ENCODE measurements around the gene SUSD4.
"Not testable (repeated sequence)": the region's sequence is repeated elsewhere in the genome, so short reads cannot be mapped to it uniquely, and the experiment has no call there.

The SUSD4 gene

DNA sequence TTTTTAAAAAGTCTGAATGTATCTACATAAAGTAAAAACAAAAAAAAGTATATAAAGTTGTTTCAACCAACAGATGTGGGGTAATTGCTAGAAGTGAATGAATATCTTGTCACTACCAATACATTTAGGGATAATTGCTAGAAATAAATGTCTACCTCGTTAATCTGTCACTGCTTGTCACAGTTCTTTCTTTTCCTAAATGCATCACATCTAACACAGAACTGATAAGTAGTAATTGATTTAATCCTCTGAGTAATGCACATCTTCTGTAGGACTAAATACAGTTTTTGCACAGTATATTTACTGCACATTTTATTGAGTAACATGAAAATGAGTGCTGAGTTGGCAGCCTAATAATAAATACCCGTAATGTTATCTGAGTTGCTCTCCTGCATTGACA, 72.2 kb downstream of the SUSD4 start:
- DNase-seq (ENCODE audit: low read depth): no peak

DNA sequence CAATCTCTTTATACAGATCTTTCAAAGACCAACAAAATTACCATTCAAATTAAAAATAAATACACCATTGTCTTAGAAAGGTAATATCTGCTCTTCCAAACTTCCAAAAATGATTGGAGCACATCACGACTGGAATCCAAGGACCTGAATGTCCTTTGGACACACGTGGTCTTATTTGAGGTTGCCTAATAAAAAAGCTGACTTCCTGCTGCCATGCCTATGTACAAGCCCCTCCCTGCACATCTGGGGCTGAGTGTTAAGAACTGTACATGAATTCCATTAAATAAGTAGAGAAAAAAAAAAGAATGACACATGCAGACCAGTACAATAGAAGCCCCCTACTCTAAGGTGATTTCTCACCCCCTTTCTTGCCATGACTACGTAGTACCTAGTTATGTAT, 73.6 kb downstream of the SUSD4 start:
- DNase-seq (ENCODE audit: low read depth): no peak

DNA sequence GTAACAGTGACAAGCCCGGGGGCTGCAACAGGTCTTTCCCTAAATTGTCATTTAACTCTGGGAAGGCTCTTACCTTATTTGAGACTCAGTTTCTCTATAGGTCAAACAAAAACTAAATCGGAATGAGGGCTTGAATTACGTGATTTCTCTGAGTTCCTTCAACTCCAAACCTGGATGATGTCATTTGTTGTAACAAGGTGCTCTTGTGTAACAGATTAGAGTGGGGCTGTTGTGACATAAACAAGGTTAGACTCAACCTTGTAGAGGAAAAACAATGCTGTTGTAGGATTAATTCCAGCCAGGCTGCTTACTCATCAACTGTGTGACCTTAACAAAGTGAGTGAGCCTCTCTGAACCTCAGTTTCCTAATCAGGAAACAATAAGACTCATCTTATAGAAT, 74.4 kb downstream of the SUSD4 start:
- no peak for DNase-seq (ENCODE audit: low read depth)

DNA sequence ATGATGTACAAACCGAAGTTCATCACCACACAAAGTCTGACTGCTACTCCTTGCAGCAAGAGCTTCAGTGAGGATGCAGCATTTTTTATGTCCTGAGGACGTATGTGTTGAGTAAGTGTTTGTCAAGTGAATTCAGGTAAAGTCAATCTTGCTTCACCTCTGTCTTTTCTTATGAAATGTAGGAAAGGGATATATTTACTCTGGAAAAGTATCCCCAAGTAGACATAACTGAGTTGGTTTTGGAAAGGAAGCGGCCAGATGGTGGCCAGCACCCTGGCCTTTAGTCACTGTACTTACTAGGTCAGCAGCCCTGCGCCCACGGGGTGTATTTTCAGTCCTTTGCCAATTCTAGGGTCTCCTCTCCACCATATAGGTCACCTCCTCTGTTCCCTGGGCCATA, 75.2 kb downstream of the SUSD4 start:
- no peak for DNase-seq (ENCODE audit: low read depth)

DNA sequence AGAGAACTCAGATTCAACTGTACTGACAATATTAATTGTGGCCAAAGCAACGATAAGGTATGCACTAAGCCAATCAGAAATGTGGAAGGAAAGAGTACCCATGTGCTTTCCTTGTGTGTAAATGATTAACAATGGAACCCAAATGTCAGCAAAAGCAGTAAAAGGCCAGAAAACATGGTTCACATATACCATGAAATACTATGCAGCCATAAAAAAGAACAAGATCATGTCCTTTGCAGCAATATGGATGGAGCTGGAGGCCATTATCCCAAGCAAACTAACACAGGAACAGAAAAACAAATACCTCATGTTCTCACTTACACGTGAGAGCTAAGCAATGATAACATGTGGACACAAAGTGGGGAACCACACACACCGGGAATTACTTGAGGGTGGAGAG, 78.5 kb downstream of the SUSD4 start:
- DNase-seq (ENCODE audit: low read depth): no peak

GRCh38 chr1:223283697-223284096, 80.3 kb downstream of the SUSD4 start:
- not testable (repeated sequence) for DNase-seq (ENCODE audit: low read depth)

- DNase-seq (ENCODE audit: low read depth): not testable (repeated sequence)
These were observed 85.7 kb downstream of the SUSD4 start for GRCh38 chr1:223278311-223278710.

- no peak for DNase-seq (ENCODE audit: low read depth)
These were observed 87.9 kb downstream of the SUSD4 start for GRCh38 chr1:223276029-223276428.

DNA sequence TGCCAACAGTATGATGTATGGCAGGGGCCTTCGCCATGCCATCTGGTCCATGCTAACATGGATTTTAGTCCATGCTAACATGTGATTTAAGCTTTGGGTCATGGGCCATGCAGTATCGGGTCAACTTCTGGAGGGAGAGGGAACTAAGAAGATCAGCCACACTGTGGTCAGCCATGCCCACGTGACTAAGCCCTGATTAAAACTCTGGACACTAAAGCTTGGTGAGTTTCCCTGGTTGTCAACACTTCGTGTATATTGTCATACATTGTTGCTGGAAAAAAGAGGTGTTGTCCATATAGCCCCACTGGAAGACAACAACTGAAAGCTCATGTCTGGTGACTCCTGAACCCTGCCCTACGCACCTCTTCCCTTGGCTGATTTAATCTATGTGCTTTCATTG, 90.5 kb downstream of the SUSD4 start:
- no peak for DNase-seq (ENCODE audit: low read depth)

GRCh38 chr1:223271085-223271781, 92.7 kb downstream of the SUSD4 start:
- no peak for DNase-seq (ENCODE audit: low read depth)

DNA sequence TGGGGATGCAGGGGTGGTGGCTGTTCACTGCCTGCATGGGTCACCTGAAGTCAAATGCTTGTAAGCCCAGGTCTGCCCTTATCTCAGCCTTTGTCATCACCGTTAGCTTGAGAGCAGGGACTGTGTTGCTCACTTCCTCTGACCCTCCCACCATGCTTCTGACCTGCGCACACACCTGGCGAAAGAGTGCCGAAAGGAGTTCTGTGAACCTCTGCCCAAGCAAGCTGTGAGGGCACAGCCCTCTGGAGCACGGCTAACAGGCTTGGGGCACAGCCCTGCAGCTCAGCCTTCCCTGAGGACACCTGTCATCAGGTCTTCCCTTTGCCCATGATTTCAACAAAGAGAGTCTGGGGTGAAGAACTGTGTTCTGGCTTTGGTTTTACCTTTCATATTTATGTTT, 93.8 kb downstream of the SUSD4 start:
- no peak for DNase-seq (ENCODE audit: low read depth)

GRCh38 chr1:223269006-223269405, 95.0 kb downstream of the SUSD4 start:
- DNase-seq (ENCODE audit: low read depth): no peak

GRCh38 chr1:223266632-223267172, 97.3 kb downstream of the SUSD4 start:
- no peak for DNase-seq (ENCODE audit: low read depth)

GRCh38 chr1:223264983-223265908, 98.7 kb downstream of the SUSD4 start:
- DNase-seq (ENCODE audit: low read depth): no peak

GRCh38 chr1:223264529-223264928, 99.4 kb downstream of the SUSD4 start:
- no peak for DNase-seq (ENCODE audit: low read depth)

DNA sequence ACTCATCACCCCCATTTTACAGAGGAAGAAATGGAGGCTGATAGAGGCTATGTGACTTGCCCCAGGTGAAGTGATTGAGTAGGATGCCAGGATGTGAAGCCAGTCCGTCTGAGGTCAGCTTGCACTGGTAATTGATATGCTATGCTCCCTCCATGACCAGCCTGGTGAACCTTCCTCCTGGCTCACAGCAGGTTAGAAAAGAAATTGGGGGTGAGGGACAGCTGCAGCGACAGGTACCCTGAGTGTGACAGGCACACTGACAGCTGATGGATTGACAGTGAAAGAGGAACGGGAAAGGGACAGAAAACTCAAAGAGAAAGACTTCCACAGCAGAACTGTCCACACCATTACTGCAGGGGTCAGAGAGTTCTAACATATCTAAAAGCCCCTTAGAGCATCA, 102.1 kb downstream of the SUSD4 start:
- no peak for DNase-seq (ENCODE audit: low read depth)

DNA sequence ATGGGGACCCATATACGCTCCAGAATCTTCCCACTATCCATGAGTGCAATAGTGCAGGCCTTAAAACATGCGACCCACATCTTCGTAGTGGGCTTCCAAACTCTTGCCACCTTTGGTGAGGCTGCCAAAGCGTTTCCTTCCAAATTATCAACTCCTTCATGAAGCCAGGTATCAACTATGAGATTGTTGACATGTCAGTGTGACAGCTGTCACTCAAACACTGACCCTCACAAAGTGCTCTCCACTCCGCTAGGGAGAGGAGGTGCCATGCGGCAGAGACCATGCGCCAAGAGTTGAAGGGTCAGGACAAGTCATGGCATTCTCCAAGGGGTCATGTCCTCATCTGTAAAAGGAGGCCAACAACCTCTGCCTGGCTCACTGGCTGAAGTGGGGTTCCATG, 103.3 kb downstream of the SUSD4 start:
- DNase-seq (ENCODE audit: low read depth): no peak

DNA sequence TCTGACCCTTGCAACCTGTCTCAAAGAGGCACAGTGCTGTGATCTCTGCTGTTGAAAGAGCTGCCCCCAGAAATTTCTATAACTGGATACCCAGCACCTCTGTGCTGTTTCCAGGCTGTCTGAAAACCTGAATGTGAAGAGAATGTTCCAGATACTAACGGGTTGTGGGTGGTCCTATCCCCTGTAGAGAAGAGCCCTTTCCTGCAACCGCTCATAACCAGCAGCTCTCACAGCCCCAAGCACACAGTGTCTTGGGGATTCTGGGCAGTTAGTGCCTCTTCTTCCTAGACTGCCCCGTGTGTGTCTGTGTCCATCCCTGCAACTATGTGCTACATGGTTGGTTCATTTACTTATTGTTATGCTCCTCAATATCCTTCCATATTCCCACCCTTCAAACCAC, 104.5 kb downstream of the SUSD4 start:
- DNase-seq (ENCODE audit: low read depth): no peak

DNA sequence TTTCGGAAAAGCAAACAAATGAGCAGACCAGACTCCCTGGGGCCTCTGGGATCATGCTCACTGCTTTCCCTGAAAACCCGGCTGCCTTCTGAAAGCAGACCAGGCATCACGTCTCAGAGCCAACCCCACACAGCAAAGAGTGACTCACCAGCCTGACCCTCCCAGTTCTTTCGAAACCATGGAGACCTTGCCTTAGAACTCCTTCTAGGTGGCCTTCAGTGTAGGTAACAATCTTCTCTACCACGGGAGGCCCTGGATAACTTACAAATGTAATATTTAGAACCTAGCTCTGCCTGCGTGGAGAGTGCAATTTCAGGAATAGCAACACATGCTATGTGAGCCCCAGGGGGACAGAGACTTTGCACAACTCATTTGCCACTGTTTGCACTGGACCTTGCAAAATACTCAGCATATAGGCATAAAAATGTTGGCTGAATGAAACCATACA, 105.2 kb downstream of the SUSD4 start:
- DNase-seq (ENCODE audit: low read depth): no peak

- no peak for DNase-seq (ENCODE audit: low read depth)
These were observed 106.0 kb downstream of the SUSD4 start for GRCh38 chr1:223257856-223258550.

DNA sequence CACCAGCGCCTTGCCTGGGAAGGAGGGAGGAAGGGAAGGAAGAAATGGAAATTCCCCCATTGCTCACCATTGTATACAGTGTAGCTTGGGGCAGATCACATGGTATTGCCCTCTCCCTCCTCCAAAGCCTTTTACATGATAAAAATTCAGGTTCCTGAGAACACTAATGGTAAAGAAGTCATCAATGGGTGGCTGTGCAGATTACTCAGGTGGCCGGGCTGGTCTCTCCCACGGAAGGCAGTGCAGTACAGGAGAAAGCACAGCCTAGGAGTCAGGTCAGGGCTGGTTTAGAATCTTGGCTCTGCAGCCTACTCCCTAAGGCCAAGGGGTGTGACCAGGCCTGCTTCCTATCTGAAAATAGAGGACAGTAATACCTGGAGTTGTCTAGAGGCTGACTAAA, 107.9 kb downstream of the SUSD4 start:
- DNase-seq (ENCODE audit: low read depth): no peak

DNA sequence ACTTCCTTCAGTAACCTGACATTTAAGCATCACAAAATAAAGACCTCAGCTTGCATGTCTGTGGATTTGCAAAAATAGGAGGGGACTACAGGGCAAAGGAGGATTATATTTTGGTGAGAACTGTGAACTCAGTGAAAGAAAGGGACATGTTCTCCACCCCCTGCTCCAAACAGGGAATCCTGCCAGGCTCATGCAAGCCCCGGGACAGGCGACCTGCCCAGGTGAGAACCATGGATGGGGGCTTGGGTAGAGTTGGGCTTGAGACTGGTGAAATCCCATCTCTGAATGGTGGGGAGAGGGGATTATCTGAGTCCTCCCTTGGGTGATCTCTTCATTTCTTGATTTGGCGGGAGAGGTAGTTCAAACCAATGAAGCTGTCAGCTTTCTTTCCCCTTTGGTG, 110.1 kb downstream of the SUSD4 start:
- DNase-seq (ENCODE audit: low read depth): no peak

Measured in activated T-helper 1 cell treated with Interleukin-2 at 50 U/mL for 16 hours (primary cell).